Adrenal gland (tissue), 12 donors: Measurements from ENCODE around the gene KDM4C. TPM values are rescaled to one million over a fixed set of nuclear protein-coding genes. Genes with fewer than 3 reads are reported as not detected.

ENCODE experiments used
- DNase-seq, 7 donors: peaks; one replicate each; pipeline ENCODE4 v3.0.0-alpha.2; 2019 to 2020
- H3K27ac ChIP-seq, 5 donors: fragments of 200-600 bp; sonication (generic) in 4 of 5; 1 replicate in 3 of 5; 2 replicates in 2 of 5; pipeline versions ENCODE4 v1.5.1 to v1.8.0; 2016 to 2020; ENCODE audit warnings: mild to moderate bottlenecking in 1 of 5
- H3K27me3 ChIP-seq: fragments of 200-600 bp; 2 replicates; pipeline ENCODE4 v1.8.0; 2021
- H3K36me3 ChIP-seq, 2 donors: fragments of 200-600 bp; replicated peaks in 1 of 2; 1 replicate in 1 of 2; 2 replicates in 1 of 2; pipeline versions ENCODE4 v1.5.1 to v1.8.0; 2018 to 2022
- H3K4me1 ChIP-seq, 2 donors: fragments of 200-600 bp; replicated peaks in 1 of 2; 1 replicate in 1 of 2; 2 replicates in 1 of 2; pipeline versions ENCODE4 v1.5.1 to v1.8.0; 2018 to 2021
- H3K4me3 ChIP-seq, 4 donors: fragments of 200-600 bp; sonication (generic) in 3 of 4; one replicate each; pipeline ENCODE4 v1.5.1; 2016 to 2018
- H3K9me3 ChIP-seq, 3 donors: fragments of 200-600 bp; sonication (generic) in 1 of 3; replicated peaks in 1 of 3; 1 replicate in 2 of 3; 2 replicates in 1 of 3; pipeline versions ENCODE4 v1.5.1 to v1.8.0; 2016 to 2021
- POLR2A ChIP-seq, 2 donors: fragments of 450-650 bp; IDR thresholded peaks; one replicate each; pipeline ENCODE4 v1.6.1; 2017; ENCODE audit warnings: antibody characterized with exemption in 2 of 2, mild to moderate bottlenecking in 2 of 2, moderate library complexity in 1 of 2
- WGBS, 4 donors: extraction: QIAGEN DNeasy Blood & Tissue Kit in 2 of 4; methylation state at CpG; one replicate each; pipeline versions ENCODE4 v1.1.5 to v1.1.7; 2013 to 2017; 5-methylcytosine and 5-hydroxymethylcytosine counted together
- intact Hi-C, 2 donors: fragments of 100-400 bp; cut with DNase I; formaldehyde crosslinking; loops; one replicate each; pipeline versions ENCODE4 v1.14.1 to v1.15.0; 2022 to 2023
- polyA plus RNA-seq, 3 donors: library from polyadenylated mRNA; stranded (reverse); fragments of 200-250 nt in 2 of 3; fragments of 350-450 nt in 1 of 3; fragmentation: Illumina TruSeq in 1 of 3; extraction: RNeasy Lipid Tissue Mini Kit (QIAGEN cat#74804) in 1 of 3; gene quantifications; one replicate each; pipeline ENCODE4 v1.2.3, GENCODE V29; 2013 to 2014
- small RNA-seq, 2 donors: library from RNA; depleted of rRNA; stranded (forward); fragments of <200 nt; gene quantifications; one replicate each; pipeline ENCODE3, GENCODE V24; 2016
- total RNA-seq, 9 donors: library from RNA; depleted of rRNA in 4 of 9; stranded (reverse); fragments of >200 nt in 4 of 9; fragments of 120-200 nt in 1 of 9; fragmentation: NEBNext Ultra II Directional in 1 of 9; extraction: Animal tissue kit (Norgen Biotek cat#: 25700) in 1 of 9; gene quantifications; one replicate each; pipeline versions ENCODE4 v1.1.0 to v1.2.4, GENCODE V29; 2013 to 2023
- TF ChIP-seq, protein P1 (sequence below), 6 experiments: fragments of 450-650 bp in 4 of 6; fragments of 200-600 bp in 2 of 6; sonication (generic) in 1 of 6; IDR thresholded peaks; 1 replicate in 5 of 6; 2 replicates in 1 of 6; pipeline versions ENCODE4 v1.5.1 to v1.8.0; 2016 to 2021; ENCODE audit warnings: antibody characterized with exemption in 6 of 6, mild to moderate bottlenecking in 2 of 6, moderate library complexity in 1 of 6
- donor health status: healthy with polysubstance abuse.
- donor health status: Bipolar disorder and iron deficiency.
- donor health status: DM: yes; HTN: yes; CAD: no.
- donor health status: DM: no; HTN: no; CAD: no.
- donor health status: DM: no; HTN: no; CAD: no.
- donor health status: DM: yes; HTN: yes; CAD: no.

The KDM4C gene
- total and polyA plus RNA-seq, 12 donors, result 7.9 to 33.4 (median 23.3) TPM

DNA sequence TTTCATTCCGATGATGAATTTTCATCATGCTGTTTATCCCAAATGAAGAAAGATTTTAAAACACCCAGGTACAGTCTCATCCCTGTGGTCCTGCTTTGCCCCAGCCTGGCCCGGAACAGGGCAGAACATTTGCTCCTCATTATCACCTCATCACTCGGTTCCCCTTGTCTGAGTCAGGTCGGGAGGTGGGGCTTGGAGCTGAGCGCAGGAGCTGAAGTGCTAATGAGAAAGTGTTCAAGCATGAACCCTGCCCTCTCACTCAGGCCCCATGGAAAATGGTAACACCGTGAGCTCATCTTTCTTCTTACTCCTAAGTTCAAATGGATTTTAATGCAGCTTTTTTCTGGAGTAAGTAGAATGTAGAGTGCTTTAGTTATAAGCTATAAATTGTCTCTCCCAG, 466.2 kb downstream of the KDM4C start:
- Histone ChIP-seq H3K4me1 (no peaks in the 10 kb centered on the region), H3K36me3 (no peaks in the 10 kb centered on the region), H3K9me3 (no peaks in the 10 kb centered on the region), H3K27me3 (no peaks in the 10 kb centered on the region), H3K27ac (no peak overlapping the region), H3K4me3 (no peak overlapping the region)
- no peak for TF ChIP-seq POLR2A (IDR thresholded peaks at IDR 0.05)
- TF ChIP-seq, protein P1, sequence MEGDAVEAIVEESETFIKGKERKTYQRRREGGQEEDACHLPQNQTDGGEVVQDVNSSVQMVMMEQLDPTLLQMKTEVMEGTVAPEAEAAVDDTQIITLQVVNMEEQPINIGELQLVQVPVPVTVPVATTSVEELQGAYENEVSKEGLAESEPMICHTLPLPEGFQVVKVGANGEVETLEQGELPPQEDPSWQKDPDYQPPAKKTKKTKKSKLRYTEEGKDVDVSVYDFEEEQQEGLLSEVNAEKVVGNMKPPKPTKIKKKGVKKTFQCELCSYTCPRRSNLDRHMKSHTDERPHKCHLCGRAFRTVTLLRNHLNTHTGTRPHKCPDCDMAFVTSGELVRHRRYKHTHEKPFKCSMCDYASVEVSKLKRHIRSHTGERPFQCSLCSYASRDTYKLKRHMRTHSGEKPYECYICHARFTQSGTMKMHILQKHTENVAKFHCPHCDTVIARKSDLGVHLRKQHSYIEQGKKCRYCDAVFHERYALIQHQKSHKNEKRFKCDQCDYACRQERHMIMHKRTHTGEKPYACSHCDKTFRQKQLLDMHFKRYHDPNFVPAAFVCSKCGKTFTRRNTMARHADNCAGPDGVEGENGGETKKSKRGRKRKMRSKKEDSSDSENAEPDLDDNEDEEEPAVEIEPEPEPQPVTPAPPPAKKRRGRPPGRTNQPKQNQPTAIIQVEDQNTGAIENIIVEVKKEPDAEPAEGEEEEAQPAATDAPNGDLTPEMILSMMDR (IDR thresholded peaks at IDR 0.05), result no peak
- WGBS, 4 donors, result 37 to 59% (median 49%) methylated on average over 6 of the region's 6 CpGs
- DNase-seq, result no peak
- intact Hi-C loops, result no loop called here

Small RNAs within 50 kb of the gene (small RNA-seq; reads per million reads assigned to genes)
- 0 reads per million in 2 donors for gene SNRPEP2

Other genes with a start within 250 kb of the KDM4C start
- 1 to 10 TPM in 1 of 9 donors, under 1 TPM in 6, not detected in 2; 0.14 to 1.3 (median 0.61) TPM for gene GLDC, start 112.2 kb upstream of the KDM4C start, total RNA-seq
- under 1 TPM; 0.16 to 0.27 (median 0.16) TPM for gene GLDC, start 112.2 kb upstream of the KDM4C start, polyA plus RNA-seq